Measurements from ENCODE around the gene CYTL1. TPM values are rescaled to one million over a fixed set of nuclear protein-coding genes. Genes with fewer than 3 reads are reported as not detected.
"Not testable (repeated sequence)": the region's sequence is repeated elsewhere in the genome, so short reads cannot be mapped to it uniquely, and the experiment has no call there.

The CYTL1 gene
- polyA plus RNA-seq, 1 donor (not counting 4 experiments of a cell fraction or from before 2014, with no cell fraction given): 0.30 TPM

DNA sequence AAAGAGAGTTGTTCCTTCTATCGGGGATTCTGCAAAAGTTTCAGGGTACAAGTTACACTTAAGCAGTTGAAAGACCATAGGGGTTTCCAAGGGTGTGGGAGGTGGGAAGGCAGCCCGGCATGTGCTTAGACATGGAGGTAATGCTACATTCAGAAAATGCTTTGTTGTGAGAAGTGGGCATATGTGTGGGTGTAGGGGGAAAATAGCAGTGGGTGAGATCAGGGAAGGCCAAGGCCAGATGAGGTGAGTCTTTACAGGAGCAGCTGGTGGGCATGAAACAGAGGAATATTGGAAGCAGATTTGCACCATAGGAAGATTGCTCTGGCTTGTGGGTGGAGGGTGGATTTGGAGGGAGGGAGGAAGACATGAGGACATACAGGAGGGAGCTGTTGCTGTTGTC is 8.3 kb downstream of the CYTL1 start:
- DNase-seq (ENCODE audit: low read depth, low spot score) (no peak), FAIRE-seq (no peak)
- Histone ChIP-seq H3K36me3 (ENCODE audit: control insufficient read depth in 2 of 2, extremely low read depth in 1 of 2, insufficient read depth in 2 of 2, low read length in 2 of 2) (no peaks in the 10 kb centered on the region), H3K4me3 (ENCODE audit: control insufficient read depth in 2 of 3, extremely low read depth in 1 of 3, insufficient read depth in 2 of 3, low read depth in 1 of 3, low read length in 3 of 3) (no peak overlapping the region), H3K4me2 (ENCODE audit: control insufficient read depth, extremely low read depth, insufficient read depth, low read depth, low read length) (no peak overlapping the region), H3K9me3 (ENCODE audit: control insufficient read depth, low read depth, low read length) (no peaks in the 10 kb centered on the region), H2AFZ (ENCODE audit: control insufficient read depth, low read length) (no peak overlapping the region), H3K9me1 (ENCODE audit: control insufficient read depth, extremely low read depth, insufficient read depth, low read length) (no peaks in the 10 kb centered on the region), H3K4me1 (ENCODE audit: control insufficient read depth, extremely low read depth, insufficient read depth, low read length) (no peaks in the 10 kb centered on the region), H4K20me1 (ENCODE audit: control insufficient read depth, extremely low read depth, insufficient read depth, low read length) (no peaks in the 10 kb centered on the region), H3K27me3 (ENCODE audit: control insufficient read depth, extremely low read depth, insufficient read depth, low read length) (peaks cover 17% of the 10 kb centered on the region), H3K27ac (ENCODE audit: control insufficient read depth, insufficient read depth, low read length) (no peak overlapping the region), H3K79me2 (ENCODE audit: control insufficient read depth, insufficient read depth, low read length) (no peaks in the 10 kb centered on the region), H3K9ac (ENCODE audit: control insufficient read depth, extremely low read depth, insufficient read depth, low read length) (no peak overlapping the region)
- dilution Hi-C loops (cut with MboI; ENCODE audit: extremely low pct_ligation_motif_present, low sequenced_read_pairs): no loop called here
- TF ChIP-seq, protein P1, sequence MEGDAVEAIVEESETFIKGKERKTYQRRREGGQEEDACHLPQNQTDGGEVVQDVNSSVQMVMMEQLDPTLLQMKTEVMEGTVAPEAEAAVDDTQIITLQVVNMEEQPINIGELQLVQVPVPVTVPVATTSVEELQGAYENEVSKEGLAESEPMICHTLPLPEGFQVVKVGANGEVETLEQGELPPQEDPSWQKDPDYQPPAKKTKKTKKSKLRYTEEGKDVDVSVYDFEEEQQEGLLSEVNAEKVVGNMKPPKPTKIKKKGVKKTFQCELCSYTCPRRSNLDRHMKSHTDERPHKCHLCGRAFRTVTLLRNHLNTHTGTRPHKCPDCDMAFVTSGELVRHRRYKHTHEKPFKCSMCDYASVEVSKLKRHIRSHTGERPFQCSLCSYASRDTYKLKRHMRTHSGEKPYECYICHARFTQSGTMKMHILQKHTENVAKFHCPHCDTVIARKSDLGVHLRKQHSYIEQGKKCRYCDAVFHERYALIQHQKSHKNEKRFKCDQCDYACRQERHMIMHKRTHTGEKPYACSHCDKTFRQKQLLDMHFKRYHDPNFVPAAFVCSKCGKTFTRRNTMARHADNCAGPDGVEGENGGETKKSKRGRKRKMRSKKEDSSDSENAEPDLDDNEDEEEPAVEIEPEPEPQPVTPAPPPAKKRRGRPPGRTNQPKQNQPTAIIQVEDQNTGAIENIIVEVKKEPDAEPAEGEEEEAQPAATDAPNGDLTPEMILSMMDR (optimal IDR thresholded peaks at IDR 0.05 in 1 of 3, IDR thresholded peaks at IDR 0.05 in 1 of 3, conservative IDR thresholded peaks at IDR 0.05 in 1 of 3; ENCODE audit: extremely low read depth in 1 of 3, insufficient read depth in 2 of 3, low read length in 3 of 3): no peak
- TF ChIP-seq EZH2 (IDR thresholded peaks at IDR 0.05; ENCODE audit: low read length): no peak

DNA sequence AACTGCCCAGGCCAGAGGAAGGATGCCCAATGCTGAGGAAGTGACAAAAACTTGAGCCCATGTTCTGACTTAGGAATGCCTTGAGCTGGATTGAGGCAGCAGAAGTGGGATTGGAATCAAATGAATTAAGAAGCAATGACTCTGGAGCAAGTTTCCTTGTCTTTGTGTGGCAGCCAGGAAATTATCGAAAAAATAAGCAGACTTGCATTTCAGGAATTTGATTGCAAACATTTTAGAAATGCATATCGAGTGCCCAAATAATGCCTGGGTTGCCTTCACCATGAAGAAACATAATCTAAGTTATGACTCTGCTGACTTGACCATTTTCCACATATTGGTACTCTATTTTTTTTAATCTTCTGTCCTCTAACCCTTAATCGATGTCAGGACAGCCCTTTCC is 9.5 kb downstream of the CYTL1 start:
- dilution Hi-C loops (cut with MboI; ENCODE audit: extremely low pct_ligation_motif_present, low sequenced_read_pairs): no loop called here
- FAIRE-seq: no peak

DNA sequence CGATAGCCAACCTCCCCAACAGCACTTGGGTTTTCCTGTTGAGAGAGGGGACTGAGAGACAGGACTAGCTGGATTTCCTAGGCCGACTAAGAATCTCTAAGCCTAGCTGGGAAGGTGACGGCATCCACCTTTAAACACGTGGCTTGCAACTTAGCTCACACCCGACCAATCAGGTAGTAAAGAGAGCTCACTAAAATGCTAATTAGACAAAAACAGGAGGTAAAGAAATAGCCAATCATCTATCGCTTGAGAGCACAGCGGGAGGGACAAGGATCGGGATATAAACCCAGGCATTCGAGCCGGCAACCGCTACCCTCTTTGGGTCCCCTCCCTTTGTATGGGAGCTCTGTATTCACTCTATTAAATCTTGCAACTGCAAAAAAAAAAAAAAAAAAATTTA is 12.3 kb downstream of the CYTL1 start:
- not testable (repeated sequence) for H3K4me1 ChIP-seq (ENCODE audit: control insufficient read depth, extremely low read depth, insufficient read depth, low read length)
- H3K27me3 ChIP-seq (ENCODE audit: control insufficient read depth, extremely low read depth, insufficient read depth, low read length): peaks cover 13% of the 10 kb centered on the region

More for the DNA sequence above, 9.5 kb downstream of the CYTL1 start:
- H4K20me1 ChIP-seq (ENCODE audit: control insufficient read depth, extremely low read depth, insufficient read depth, low read length): no peaks in the 10 kb centered on the region
- H2AFZ ChIP-seq (ENCODE audit: control insufficient read depth, low read length): no peak overlapping the region
- H3K9me3 ChIP-seq (ENCODE audit: control insufficient read depth, low read depth, low read length): no peaks in the 10 kb centered on the region
- peaks cover 17% of the 10 kb centered on the region for H3K27me3 ChIP-seq (ENCODE audit: control insufficient read depth, extremely low read depth, insufficient read depth, low read length)
- no peak overlapping the region for H3K4me3 ChIP-seq (ENCODE audit: control insufficient read depth in 2 of 3, extremely low read depth in 1 of 3, insufficient read depth in 2 of 3, low read depth in 1 of 3, low read length in 3 of 3)
- no peak for DNase-seq (ENCODE audit: low read depth, low spot score)
- TF ChIP-seq, protein P1 (optimal IDR thresholded peaks at IDR 0.05 in 1 of 3, IDR thresholded peaks at IDR 0.05 in 1 of 3, conservative IDR thresholded peaks at IDR 0.05 in 1 of 3; ENCODE audit: extremely low read depth in 1 of 3, insufficient read depth in 2 of 3, low read length in 3 of 3): no peak
- TF ChIP-seq EZH2 (IDR thresholded peaks at IDR 0.05; ENCODE audit: low read length): no peak
- no peak overlapping the region for H3K4me2 ChIP-seq (ENCODE audit: control insufficient read depth, extremely low read depth, insufficient read depth, low read depth, low read length)
- no peaks in the 10 kb centered on the region for H3K36me3 ChIP-seq (ENCODE audit: control insufficient read depth in 2 of 2, extremely low read depth in 1 of 2, insufficient read depth in 2 of 2, low read length in 2 of 2)
- H3K9me1 ChIP-seq (ENCODE audit: control insufficient read depth, extremely low read depth, insufficient read depth, low read length): no peaks in the 10 kb centered on the region
- no peaks in the 10 kb centered on the region for H3K4me1 ChIP-seq (ENCODE audit: control insufficient read depth, extremely low read depth, insufficient read depth, low read length)
- no peak overlapping the region for H3K9ac ChIP-seq (ENCODE audit: control insufficient read depth, extremely low read depth, insufficient read depth, low read length)
- H3K27ac ChIP-seq (ENCODE audit: control insufficient read depth, insufficient read depth, low read length): no peak overlapping the region
- no peaks in the 10 kb centered on the region for H3K79me2 ChIP-seq (ENCODE audit: control insufficient read depth, insufficient read depth, low read length)

More for the DNA sequence above, 12.3 kb downstream of the CYTL1 start:
- H3K9me1 ChIP-seq (ENCODE audit: control insufficient read depth, extremely low read depth, insufficient read depth, low read length); H3K9me3 ChIP-seq (ENCODE audit: control insufficient read depth, low read depth, low read length); H3K79me2 ChIP-seq (ENCODE audit: control insufficient read depth, insufficient read depth, low read length); H4K20me1 ChIP-seq (ENCODE audit: control insufficient read depth, extremely low read depth, insufficient read depth, low read length); H2AFZ ChIP-seq (ENCODE audit: control insufficient read depth, low read length); FAIRE-seq; H3K27ac ChIP-seq (ENCODE audit: control insufficient read depth, insufficient read depth, low read length); H3K9ac ChIP-seq (ENCODE audit: control insufficient read depth, extremely low read depth, insufficient read depth, low read length); DNase-seq (ENCODE audit: low read depth, low spot score); H3K36me3 ChIP-seq (ENCODE audit: control insufficient read depth in 2 of 2, extremely low read depth in 1 of 2, insufficient read depth in 2 of 2, low read length in 2 of 2); H3K4me3 ChIP-seq (ENCODE audit: control insufficient read depth in 2 of 3, extremely low read depth in 1 of 3, insufficient read depth in 2 of 3, low read depth in 1 of 3, low read length in 3 of 3); dilution Hi-C loops (cut with MboI; ENCODE audit: extremely low pct_ligation_motif_present, low sequenced_read_pairs); H3K4me2 ChIP-seq (ENCODE audit: control insufficient read depth, extremely low read depth, insufficient read depth, low read depth, low read length): not testable (repeated sequence)
